Measurements from ENCODE around the gene OSBP.

GRCh38 chr11:59607703-59608454, 7.7 kb downstream of the OSBP start:
- TF ChIP-seq CTCF (IDR thresholded peaks at IDR 0.05 in 8 of 11, conservative IDR thresholded peaks at IDR 0.05 in 3 of 11) (no peak), POLR2A (IDR thresholded peaks at IDR 0.05) (no peak)

Data from spleen (tissue), 7 donors.